ENCODE results near the gene RHBDL3. TPM values are rescaled to one million over a fixed set of nuclear protein-coding genes. Genes with fewer than 3 reads are reported as not detected.

Gene RHBDL3
- total and polyA plus RNA-seq, 9 donors = 0.83 to 5.6 (median 2.0) TPM

DNA sequence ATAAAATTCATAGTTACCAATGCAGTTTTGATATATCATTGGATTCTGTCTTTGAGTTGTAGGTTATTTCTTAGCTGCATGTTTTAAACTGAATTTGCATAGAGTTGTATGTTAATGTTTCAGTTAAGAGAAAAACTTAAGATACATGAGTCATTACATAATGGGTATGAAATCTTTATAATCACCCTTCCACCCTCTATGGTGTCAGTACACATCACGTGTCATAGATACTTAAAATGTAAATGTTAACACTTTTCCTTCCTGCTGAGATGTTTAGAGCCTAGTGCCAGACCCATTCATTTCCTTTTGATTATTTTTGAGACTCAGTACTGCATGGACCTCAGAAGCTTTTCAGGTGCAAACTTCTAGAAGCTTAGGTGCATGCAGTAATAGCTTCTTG lies 104.8 kb downstream of the RHBDL3 start:
- WGBS, 3 donors = 77 to 83% (median 80%) methylated on average over 1 of the region's 1 CpG

More for the DNA sequence above, 104.8 kb downstream of the RHBDL3 start:
- Histone ChIP-seq H3K4me3 (no peak overlapping the region), H3K4me1 (ENCODE audit: insufficient read depth) (no peaks in the 10 kb centered on the region), H3K27ac (no peak overlapping the region), H3K9me3 (no peaks in the 10 kb centered on the region), H3K36me3 (no peaks in the 10 kb centered on the region), H3K27me3 (no peaks in the 10 kb centered on the region)
- no peak for TF ChIP-seq EP300 (IDR thresholded peaks at IDR 0.05)
- no peak for TF ChIP-seq POLR2A (IDR thresholded peaks at IDR 0.05)
- TF ChIP-seq, protein P1, sequence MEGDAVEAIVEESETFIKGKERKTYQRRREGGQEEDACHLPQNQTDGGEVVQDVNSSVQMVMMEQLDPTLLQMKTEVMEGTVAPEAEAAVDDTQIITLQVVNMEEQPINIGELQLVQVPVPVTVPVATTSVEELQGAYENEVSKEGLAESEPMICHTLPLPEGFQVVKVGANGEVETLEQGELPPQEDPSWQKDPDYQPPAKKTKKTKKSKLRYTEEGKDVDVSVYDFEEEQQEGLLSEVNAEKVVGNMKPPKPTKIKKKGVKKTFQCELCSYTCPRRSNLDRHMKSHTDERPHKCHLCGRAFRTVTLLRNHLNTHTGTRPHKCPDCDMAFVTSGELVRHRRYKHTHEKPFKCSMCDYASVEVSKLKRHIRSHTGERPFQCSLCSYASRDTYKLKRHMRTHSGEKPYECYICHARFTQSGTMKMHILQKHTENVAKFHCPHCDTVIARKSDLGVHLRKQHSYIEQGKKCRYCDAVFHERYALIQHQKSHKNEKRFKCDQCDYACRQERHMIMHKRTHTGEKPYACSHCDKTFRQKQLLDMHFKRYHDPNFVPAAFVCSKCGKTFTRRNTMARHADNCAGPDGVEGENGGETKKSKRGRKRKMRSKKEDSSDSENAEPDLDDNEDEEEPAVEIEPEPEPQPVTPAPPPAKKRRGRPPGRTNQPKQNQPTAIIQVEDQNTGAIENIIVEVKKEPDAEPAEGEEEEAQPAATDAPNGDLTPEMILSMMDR (IDR thresholded peaks at IDR 0.05) = no peak
- no peak for DNase-seq
- intact Hi-C loops (cut with DNase I) = no loop called here

MicroRNAs encoded within 50 kb of the gene (microRNA counts, 767-probe panel; counts per million panel counts)
- 530 counts per million, percentile 78 among the panel's probes with 10 or more counts for microRNA hsa-miR-632

Small RNAs within 50 kb of the gene (microRNA-seq; reads per million reads assigned to microRNA genes)
- gene MIR632 = 0.54 to 2.5 (median 1.9) reads per million in 3 donors

Small RNAs within 50 kb of the gene (small RNA-seq; reads per million reads assigned to genes)
- gene UBL5P2 = not detected

Other genes with a start within 250 kb of the RHBDL3 start
- 10 to 100 TPM; 33.1 to 51.7 (median 41.3) TPM for gene RHOT1, start 123.3 kb upstream of the RHBDL3 start, total RNA-seq
- 10 to 100 TPM; 32.8 to 33.5 TPM for gene RHOT1, start 123.3 kb upstream of the RHBDL3 start, polyA plus RNA-seq
- 10 to 100 TPM; 13.4 to 23.8 (median 22.7) TPM for gene C17orf75, start 76.3 kb downstream of the RHBDL3 start, total RNA-seq
- 10 to 100 TPM; 14.8 to 16.6 TPM for gene C17orf75, start 76.3 kb downstream of the RHBDL3 start, polyA plus RNA-seq
- 100 to 1,000 TPM; 105 to 155 (median 136) TPM for gene ZNF207, start 84.3 kb downstream of the RHBDL3 start, total RNA-seq
- 100 to 1,000 TPM in 1 of 2 donors, 10 to 100 TPM in 1; 67.0 to 157 TPM for gene ZNF207, start 84.3 kb downstream of the RHBDL3 start, polyA plus RNA-seq
- 10 to 100 TPM; 31.2 to 83.0 (median 63.2) TPM for gene PSMD11, start 178.7 kb downstream of the RHBDL3 start, total RNA-seq
- 10 to 100 TPM; 20.1 to 49.2 TPM for gene PSMD11, start 178.7 kb downstream of the RHBDL3 start, polyA plus RNA-seq
- 1 to 10 TPM in 6 of 7 donors, under 1 TPM in 1; 0.69 to 4.1 (median 2.1) TPM for gene CDK5R1, start 221.2 kb downstream of the RHBDL3 start, total RNA-seq
- 1 to 10 TPM; 1.3 to 1.8 TPM for gene CDK5R1, start 221.2 kb downstream of the RHBDL3 start, polyA plus RNA-seq

Data from ovary (tissue), 9 donors.